ENCODE measurements around the gene MDP1.
"Not testable (repeated sequence)": the region's sequence is repeated elsewhere in the genome, so short reads cannot be mapped to it uniquely, and the experiment has no call there.

DNA sequence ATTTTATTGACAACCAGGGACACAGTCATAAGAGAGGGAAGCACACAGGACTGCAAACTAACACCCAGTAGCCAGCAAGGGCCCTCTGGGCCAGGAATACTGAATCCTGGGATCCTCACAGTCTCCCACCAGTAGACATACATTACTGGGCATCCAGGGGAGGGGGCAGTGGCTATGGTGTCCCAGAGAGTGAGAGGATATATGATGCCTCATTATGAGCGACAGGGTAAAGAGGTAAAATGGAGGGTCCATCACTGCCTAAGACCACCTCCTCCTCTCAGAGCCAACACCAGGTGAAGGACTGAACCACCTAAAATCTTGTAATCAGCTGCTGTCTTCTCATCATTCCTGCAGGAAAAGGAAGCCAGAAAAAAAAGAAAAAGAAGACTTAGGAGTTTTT is 1.0 kb upstream of the MDP1 start:
- TF ChIP-seq, protein P1, sequence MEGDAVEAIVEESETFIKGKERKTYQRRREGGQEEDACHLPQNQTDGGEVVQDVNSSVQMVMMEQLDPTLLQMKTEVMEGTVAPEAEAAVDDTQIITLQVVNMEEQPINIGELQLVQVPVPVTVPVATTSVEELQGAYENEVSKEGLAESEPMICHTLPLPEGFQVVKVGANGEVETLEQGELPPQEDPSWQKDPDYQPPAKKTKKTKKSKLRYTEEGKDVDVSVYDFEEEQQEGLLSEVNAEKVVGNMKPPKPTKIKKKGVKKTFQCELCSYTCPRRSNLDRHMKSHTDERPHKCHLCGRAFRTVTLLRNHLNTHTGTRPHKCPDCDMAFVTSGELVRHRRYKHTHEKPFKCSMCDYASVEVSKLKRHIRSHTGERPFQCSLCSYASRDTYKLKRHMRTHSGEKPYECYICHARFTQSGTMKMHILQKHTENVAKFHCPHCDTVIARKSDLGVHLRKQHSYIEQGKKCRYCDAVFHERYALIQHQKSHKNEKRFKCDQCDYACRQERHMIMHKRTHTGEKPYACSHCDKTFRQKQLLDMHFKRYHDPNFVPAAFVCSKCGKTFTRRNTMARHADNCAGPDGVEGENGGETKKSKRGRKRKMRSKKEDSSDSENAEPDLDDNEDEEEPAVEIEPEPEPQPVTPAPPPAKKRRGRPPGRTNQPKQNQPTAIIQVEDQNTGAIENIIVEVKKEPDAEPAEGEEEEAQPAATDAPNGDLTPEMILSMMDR (IDR thresholded peaks at IDR 0.05), result not testable (repeated sequence)
- TF ChIP-seq POLR2A (IDR thresholded peaks at IDR 0.05), result not testable (repeated sequence)
